CD4-positive, alpha-beta T cell treated with Interleukin-17A for 4 hours (primary cell): ENCODE measurements around the gene CXCL17.
"Not testable (repeated sequence)": the region's sequence is repeated elsewhere in the genome, so short reads cannot be mapped to it uniquely, and the experiment has no call there.

Experiments
- DNase-seq: peaks from one replicate; pipeline ENCODE4 v3.0.0-alpha.2; 2020; ENCODE audit warnings: mixed read lengths

The CXCL17 gene

GRCh38 chr19:42442833-42443232 is at the start of gene CXCL17:
CXCL17 (minus strand) TSS chr19:42442946; CDS start chr19:42442832, 114 bp downstream.
- no peak for DNase-seq

- no peak for DNase-seq
These were observed 46.2 kb upstream of the CXCL17 start for GRCh38 chr19:42488783-42489521.

DNA sequence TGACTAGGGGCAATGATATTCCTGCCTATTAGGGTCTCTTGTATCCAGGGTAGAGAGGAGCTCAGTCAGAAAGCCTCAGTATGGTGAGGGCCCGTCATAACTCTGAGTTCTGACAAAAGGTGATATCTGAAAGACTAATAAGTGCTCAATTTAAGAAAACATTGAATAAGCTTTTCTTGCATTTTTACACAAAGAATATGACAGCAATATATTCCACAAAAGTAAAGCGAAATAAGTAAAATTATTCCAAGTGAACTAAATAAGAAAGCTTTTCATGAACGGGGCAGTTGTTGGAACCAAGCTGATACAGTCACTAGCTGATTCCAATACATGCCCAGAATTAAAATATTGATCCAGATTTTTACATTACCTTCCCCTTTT is 45.0 kb upstream of the CXCL17 start:
- DNase-seq: no peak

DNA sequence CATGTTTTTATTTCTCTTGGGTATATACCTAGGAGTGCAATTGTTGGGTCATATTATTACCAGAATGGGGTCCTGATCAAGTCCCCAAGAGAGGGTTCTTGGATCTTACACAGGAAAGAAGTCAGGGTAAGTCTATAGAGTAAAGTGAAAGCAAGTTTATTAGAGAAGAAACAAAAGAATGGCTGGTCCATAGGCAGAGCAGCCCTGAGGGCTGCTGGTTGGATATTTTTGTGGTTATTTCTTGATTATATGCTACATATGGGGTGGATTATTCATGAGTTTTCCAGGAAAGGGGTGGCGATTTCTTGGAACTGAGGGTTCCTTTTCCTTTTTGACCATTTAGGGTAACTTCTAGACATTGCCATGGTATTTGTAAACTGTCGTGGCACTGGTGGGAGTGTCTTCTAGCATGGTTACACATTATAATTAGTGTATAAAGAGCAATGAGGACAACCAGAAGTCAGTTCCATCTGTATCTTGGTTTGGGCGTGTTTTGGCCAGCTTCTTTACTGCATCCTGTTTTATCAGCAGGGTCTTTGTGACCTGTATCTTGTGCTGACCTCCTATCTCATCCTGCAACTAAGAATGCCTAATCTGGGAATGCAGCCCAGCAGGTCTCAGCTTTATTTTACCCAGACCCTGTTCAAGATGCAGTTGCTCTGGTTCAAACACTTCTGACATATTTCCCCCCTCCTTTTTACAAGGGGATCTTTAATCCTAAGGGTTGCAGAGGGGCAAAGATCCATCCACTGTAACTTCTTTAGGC is 44.5 kb upstream of the CXCL17 start:
- no peak for DNase-seq

DNA sequence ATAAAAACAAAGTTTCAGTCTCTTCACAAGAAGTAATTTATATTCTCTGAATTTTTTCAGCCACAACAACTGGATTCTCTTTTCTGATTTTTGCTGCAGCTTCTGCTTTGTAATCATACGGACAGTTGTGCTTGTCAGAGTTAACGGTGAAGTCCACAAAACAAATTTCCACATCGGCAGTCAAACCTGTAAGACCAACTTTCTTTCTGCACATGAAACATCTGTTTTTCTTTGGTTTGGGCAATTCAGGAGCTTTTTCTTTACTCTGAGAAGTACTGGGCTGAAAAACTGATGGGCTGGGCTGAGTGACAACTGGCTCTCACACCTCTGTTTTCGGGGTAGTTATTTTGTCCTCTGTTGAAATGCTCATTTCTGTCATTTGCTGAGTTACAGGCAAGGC is 42.3 kb upstream of the CXCL17 start:
- DNase-seq: not testable (repeated sequence)

GRCh38 chr19:42480335-42481095 is 37.8 kb upstream of the CXCL17 start:
- peak; percentile 34 for DNase-seq

GRCh38 chr19:42479736-42480135 is 37.0 kb upstream of the CXCL17 start:
- DNase-seq: no peak

GRCh38 chr19:42478765-42479311 is 36.1 kb upstream of the CXCL17 start:
- no peak for DNase-seq

DNA sequence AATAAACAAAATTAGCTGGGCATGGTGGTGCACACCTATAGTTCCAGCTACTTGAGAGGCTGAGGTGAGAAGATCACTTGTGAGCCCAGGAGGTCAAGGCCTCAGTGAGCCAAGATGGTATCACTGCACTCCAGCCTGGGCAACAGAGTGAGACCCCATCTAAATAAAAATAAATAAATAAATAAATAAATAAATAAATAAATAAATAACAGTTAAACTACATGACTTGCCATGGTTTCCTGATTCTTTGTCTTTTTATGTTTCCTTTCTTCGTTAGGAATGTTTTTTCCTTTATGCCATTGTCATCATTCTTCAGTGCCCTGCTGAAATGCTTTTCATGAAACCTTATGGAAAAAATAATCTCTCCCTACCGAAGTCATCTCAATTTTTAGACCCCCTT is 35.2 kb upstream of the CXCL17 start:
- DNase-seq: no peak

GRCh38 chr19:42477117-42477516 is 34.4 kb upstream of the CXCL17 start:
- no peak for DNase-seq

- no peak for DNase-seq
These were observed 32.6 kb upstream of the CXCL17 start for GRCh38 chr19:42475366-42475765.

- no peak for DNase-seq
These were observed 32.0 kb upstream of the CXCL17 start for GRCh38 chr19:42474743-42475142.

DNA sequence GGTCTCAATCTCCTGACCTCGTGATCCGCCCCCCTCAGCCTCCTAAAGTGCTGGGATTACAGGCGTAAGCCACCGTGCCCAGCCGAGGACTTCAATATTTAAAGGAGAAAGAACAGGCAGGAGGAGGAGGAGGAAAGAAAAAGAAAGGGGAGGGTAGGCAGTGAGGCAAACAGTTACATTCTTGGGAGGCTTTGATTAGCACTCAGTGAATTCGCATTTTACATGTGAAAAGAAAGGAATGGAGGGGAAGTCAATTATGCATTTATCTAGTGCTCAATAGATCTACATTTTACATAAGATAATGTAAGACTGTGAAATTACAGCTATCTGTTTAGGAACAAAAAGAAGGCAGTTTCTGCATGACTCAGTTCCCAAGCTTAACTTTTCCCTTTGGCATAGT is 30.9 kb upstream of the CXCL17 start:
- DNase-seq: no peak

DNA sequence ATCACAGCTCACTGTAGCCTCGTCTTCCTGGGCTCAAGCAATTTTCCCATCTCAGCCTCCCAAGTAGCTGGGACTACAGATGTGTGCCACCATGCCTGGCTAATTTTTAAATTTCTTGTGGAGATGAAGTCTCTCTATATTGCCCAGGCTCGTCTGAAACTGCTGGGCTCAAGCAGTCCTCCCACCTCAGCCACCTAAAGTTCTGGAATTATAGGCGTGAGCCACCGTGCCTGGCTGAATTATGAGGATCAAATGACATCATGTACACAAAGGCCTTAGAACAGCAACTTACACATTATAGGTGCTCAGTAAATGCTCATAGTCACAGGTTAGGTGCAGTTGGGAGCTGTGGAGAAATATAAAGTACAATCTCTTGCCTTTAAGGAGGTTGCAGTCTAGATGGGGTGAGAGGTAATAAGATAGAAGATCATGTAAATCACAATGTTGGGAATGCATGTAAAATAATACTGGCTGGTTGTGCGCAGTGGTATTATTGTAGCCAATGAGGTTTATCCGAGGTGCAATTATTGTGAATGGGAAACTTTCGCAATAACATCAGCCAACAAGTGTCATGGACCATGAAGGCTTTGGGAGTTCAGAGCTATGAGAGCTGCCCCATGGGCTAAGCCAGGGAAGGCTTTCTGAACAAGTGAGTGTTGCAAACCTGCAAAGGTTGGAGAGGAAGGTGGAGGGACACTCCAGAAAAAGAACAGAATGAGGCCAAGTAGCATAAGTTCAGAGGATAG is 29.8 kb upstream of the CXCL17 start:
- no peak for DNase-seq

DNA sequence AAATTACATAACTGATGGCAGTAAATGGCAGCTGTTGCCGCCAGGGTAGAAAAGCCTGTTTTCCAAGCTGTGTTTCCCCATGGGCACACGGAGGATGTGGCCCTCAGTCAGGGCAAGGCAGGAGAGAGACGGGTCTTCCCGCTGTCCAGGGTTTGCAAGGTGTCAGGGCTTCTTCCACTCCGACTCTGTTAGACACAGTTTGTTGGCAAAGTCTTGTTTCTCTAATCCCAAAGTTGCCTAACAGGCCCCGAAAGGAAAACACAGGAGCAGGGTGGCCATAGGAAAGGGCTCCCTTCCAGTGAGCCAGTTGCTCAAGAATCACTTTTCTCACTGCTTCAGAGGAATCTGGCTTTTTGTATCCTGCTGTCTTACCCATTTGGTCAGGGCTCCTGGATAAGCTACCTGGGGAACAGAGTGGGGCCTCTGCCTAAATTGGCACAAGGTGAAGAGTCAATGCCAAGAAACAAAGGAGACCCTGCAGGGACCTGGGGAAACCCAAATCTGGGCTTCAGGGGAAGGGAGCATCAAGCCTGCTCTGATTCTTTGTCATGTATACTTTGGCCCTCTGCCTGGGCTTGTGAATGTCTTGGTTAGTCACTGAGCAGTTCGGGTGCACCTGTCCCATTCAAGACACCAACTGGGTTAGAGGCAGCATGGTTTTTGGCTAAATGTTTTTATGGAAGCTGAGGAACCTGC is 29.0 kb upstream of the CXCL17 start:
- DNase-seq: no peak

- no peak for DNase-seq
These were observed 26.8 kb upstream of the CXCL17 start for GRCh38 chr19:42469311-42470235.

- DNase-seq: no peak
These were observed 25.6 kb upstream of the CXCL17 start for GRCh38 chr19:42468273-42468796.

DNA sequence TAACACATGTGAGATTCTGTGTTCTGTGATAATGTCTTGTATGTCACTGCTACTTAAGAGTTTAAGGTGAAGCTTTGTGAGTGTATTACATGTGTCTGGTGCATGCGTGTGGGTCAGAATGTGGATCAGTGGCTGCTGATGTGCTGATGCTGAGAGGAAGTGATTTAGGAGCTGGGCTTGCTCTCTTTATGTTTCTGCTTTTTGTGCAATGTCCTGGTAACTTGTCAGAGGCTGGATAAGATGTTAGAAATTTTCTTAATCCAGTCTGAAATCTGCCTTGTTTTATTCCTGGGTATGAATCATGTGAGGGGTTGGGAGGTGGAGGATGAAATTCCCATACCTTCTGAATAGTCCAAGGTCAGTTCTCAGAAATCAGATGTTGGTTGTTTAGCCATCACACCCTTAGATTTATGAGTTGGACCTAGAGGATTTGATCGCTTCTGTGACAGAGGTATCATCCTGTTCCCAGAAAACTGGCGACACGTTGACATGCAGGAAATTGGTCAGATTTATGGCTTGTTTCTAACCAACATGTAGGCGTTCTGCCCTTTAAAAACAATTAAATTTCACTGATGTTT is 24.5 kb upstream of the CXCL17 start:
- no peak for DNase-seq

GRCh38 chr19:42466521-42467182 is 23.9 kb upstream of the CXCL17 start:
- DNase-seq: no peak
